H1 (cell line): ENCODE measurements around the gene TBC1D30. TPM values are rescaled to one million over a fixed set of nuclear protein-coding genes. Genes with fewer than 3 reads are reported as not detected.

Source experiments
- CTCF ChIA-PET: fragments of 300-600 bp; sonication (Branson Sonifier 250); formaldehyde crosslinking; loops from one replicate; lab custom pipeline; 2021; ENCODE audit not compliant: partially characterized antibody; lab: Charles Lee
- POLR2A ChIA-PET: fragments of 300-600 bp; sonication (Branson Sonifier 250); formaldehyde crosslinking; loops from one replicate; lab custom pipeline; 2021; ENCODE audit warnings: inconsistent platforms; ENCODE audit not compliant: partially characterized antibody; lab: Charles Lee
- DNase-seq, 2 experiments: peaks; one replicate each; pipeline versions ENCODE4 v3.0.0 to v3.0.0-alpha.2; 2010 to 2022; ENCODE audit warnings: low spot score in 2 of 2, low read depth in 1 of 2, mixed read lengths in 1 of 2
- FAIRE-seq: peaks from 2 replicates; lab custom pipeline; 2011; peaks lifted over from hg19 to GRCh38; lab: Jason Lieb, UNC
- H2AFZ ChIP-seq: 2 replicates; pipeline ENCODE4 v1.8.1; 2012; ENCODE audit warnings: low read length, inconsistent platforms
- H2AK5ac ChIP-seq: 2 replicates; pipeline ENCODE4 v1.6.1; 2013; ENCODE audit warnings: low read depth, low read length
- H2BK120ac ChIP-seq: replicated peaks from 2 replicates; pipeline ENCODE3; 2013; ENCODE audit warnings: low read depth, low read length, inconsistent platforms
- H2BK12ac ChIP-seq: 2 replicates; pipeline ENCODE4 v1.6.1; 2013; ENCODE audit warnings: low read depth, low read length
- H2BK15ac ChIP-seq: 2 replicates; pipeline ENCODE4 v1.6.1; 2013; ENCODE audit warnings: low read length
- H2BK20ac ChIP-seq: 2 replicates; pipeline ENCODE4 v1.6.1; 2013; ENCODE audit warnings: low read length
- H2BK5ac ChIP-seq: 2 replicates; pipeline ENCODE4 v1.6.1; 2013; ENCODE audit warnings: low read depth, low read length
- H3K14ac ChIP-seq: 2 replicates; pipeline ENCODE4 v1.6.1; 2013; ENCODE audit warnings: inconsistent platforms; ENCODE audit not compliant: insufficient read length
- H3K18ac ChIP-seq: 2 replicates; pipeline ENCODE4 v1.6.1; 2013; ENCODE audit warnings: low read length; ENCODE audit errors: extremely low read depth
- H3K23ac ChIP-seq: 2 replicates; pipeline ENCODE4 v1.6.1; 2013; ENCODE audit warnings: inconsistent platforms; ENCODE audit not compliant: insufficient read length
- H3K23me2 ChIP-seq: 2 replicates; pipeline ENCODE4 v1.6.1; 2013; ENCODE audit warnings: low read depth, low read length
- H3K27ac ChIP-seq: 2 replicates; pipeline ENCODE4 v1.6.1; 2011; ENCODE audit warnings: low read depth, low read length, inconsistent platforms
- H3K27me3 ChIP-seq, 4 experiments: replicated peaks in 1 of 4; 1 replicate in 1 of 4; 2 replicates in 3 of 4; pipeline versions ENCODE4 v1.6.1 to v1.8.1; 2011 to 2013; ENCODE audit warnings: low read length in 3 of 4, mild to moderate bottlenecking in 3 of 4, inconsistent platforms in 2 of 4, mixed read lengths in 2 of 4, moderate library complexity in 1 of 4; ENCODE audit not compliant: control insufficient read depth in 3 of 4, insufficient read depth in 3 of 4; ENCODE audit errors: extremely low read depth in 1 of 4
- H3K36me3 ChIP-seq, 4 experiments: 2 replicates each; pipeline versions ENCODE4 v1.6.1 to v1.8.1; 2011 to 2013; ENCODE audit warnings: mild to moderate bottlenecking in 4 of 4, low read length in 3 of 4, moderate library complexity in 2 of 4, control low read depth in 1 of 4, inconsistent platforms in 1 of 4; ENCODE audit not compliant: insufficient read depth in 4 of 4, control insufficient read depth in 2 of 4
- H3K4ac ChIP-seq: replicated peaks from 2 replicates; pipeline ENCODE3; 2013; ENCODE audit warnings: low read length, low read depth, mixed read lengths, inconsistent platforms; ENCODE audit not compliant: insufficient read length
- H3K4me1 ChIP-seq, 4 experiments: replicated peaks in 1 of 4; 1 replicate in 1 of 4; 2 replicates in 3 of 4; pipeline versions ENCODE4 v1.6.1 to v1.8.1; 2011 to 2013; ENCODE audit warnings: low read length in 3 of 4, inconsistent platforms in 2 of 4, mixed read lengths in 1 of 4; ENCODE audit not compliant: insufficient read depth in 4 of 4, control insufficient read depth in 3 of 4
- H3K4me2 ChIP-seq, 2 experiments: 2 replicates each; pipeline versions ENCODE4 v1.6.1 to v1.8.1; 2011 to 2013; ENCODE audit warnings: low read depth in 2 of 2, low read length in 2 of 2, control low read depth in 1 of 2, inconsistent platforms in 1 of 2, mild to moderate bottlenecking in 1 of 2; ENCODE audit not compliant: insufficient read depth in 1 of 2
- H3K4me3 ChIP-seq, 4 experiments: fragments of 200-600, 300-600 bp in 1 of 4; sonication (generic), shearing (Covaris generic), sonication (Bioruptor Twin) in 1 of 4; 2 replicates each; pipeline versions ENCODE4 v1.5.1 to v1.8.1; 2011 to 2016; ENCODE audit warnings: low read length in 4 of 4, low read depth in 3 of 4, control low read depth in 2 of 4, inconsistent platforms in 2 of 4, mild to moderate bottlenecking in 2 of 4, mixed read lengths in 1 of 4, moderate library complexity in 1 of 4; ENCODE audit not compliant: insufficient read depth in 2 of 4; ENCODE audit errors: extremely low read depth in 1 of 4
- H3K56ac ChIP-seq: replicated peaks from 2 replicates; pipeline ENCODE3; 2013; ENCODE audit warnings: low read depth, mild to moderate bottlenecking, mixed read lengths, low read length, inconsistent platforms; ENCODE audit not compliant: insufficient read length
- H3K79me1 ChIP-seq: 2 replicates; pipeline ENCODE4 v1.6.1; 2013; ENCODE audit warnings: low read depth, low read length, control low read depth
- H3K79me2 ChIP-seq, 2 experiments: 2 replicates each; pipeline versions ENCODE4 v1.6.1 to v1.8.1; 2012 to 2013; ENCODE audit warnings: low read length in 2 of 2, mild to moderate bottlenecking in 2 of 2, inconsistent platforms in 1 of 2; ENCODE audit not compliant: insufficient read depth in 2 of 2, control insufficient read depth in 1 of 2
- H3K9ac ChIP-seq, 4 experiments: replicated peaks in 1 of 4; 1 replicate in 1 of 4; 2 replicates in 3 of 4; pipeline versions ENCODE4 v1.6.1 to v1.8.1; 2011 to 2013; ENCODE audit warnings: low read depth in 3 of 4, low read length in 3 of 4, control low read depth in 2 of 4, mild to moderate bottlenecking in 2 of 4, moderate library complexity in 2 of 4, inconsistent platforms in 1 of 4; ENCODE audit errors: extremely low read depth in 1 of 4
- H3K9me3 ChIP-seq, 2 experiments: 2 replicates each; pipeline versions ENCODE4 v1.6.1 to v1.8.1; 2012 to 2013; ENCODE audit warnings: mild to moderate bottlenecking in 2 of 2, moderate library complexity in 2 of 2, control low read depth in 1 of 2, inconsistent platforms in 1 of 2, low read depth in 1 of 2, low read length in 1 of 2, mixed read lengths in 1 of 2; ENCODE audit not compliant: insufficient read depth in 2 of 2
- H4K20me1 ChIP-seq, 2 experiments: replicated peaks in 1 of 2; 2 replicates each; pipeline versions ENCODE3 to v1.8.1; 2011 to 2013; ENCODE audit warnings: inconsistent platforms in 2 of 2, low read length in 2 of 2, mild to moderate bottlenecking in 1 of 2; ENCODE audit not compliant: insufficient read depth in 2 of 2, control insufficient read depth in 1 of 2
- H4K5ac ChIP-seq: 2 replicates; pipeline ENCODE4 v1.6.1; 2013; ENCODE audit warnings: low read length, low read depth, mixed read lengths, inconsistent platforms; ENCODE audit not compliant: insufficient read length
- H4K8ac ChIP-seq: 2 replicates; pipeline ENCODE4 v1.8.0; 2013; ENCODE audit warnings: mild to moderate bottlenecking, moderate library complexity, low read length, inconsistent platforms; ENCODE audit not compliant: insufficient read depth; ENCODE audit errors: extremely low read depth
- H4K91ac ChIP-seq: replicated peaks from 2 replicates; pipeline ENCODE3; 2013; ENCODE audit warnings: low read length, mixed read lengths, inconsistent platforms; ENCODE audit not compliant: insufficient read length
- MAX ChIP-seq: IDR thresholded peaks from 2 replicates; pipeline ENCODE4 v1.6.1; 2012; ENCODE audit warnings: inconsistent platforms
- RXRA ChIP-seq: IDR thresholded peaks from 2 replicates; pipeline ENCODE4 v1.6.1; 2011; ENCODE audit warnings: low read depth, mild to moderate bottlenecking, low read length, moderate library complexity; ENCODE audit not compliant: insufficient read depth
- WGBS, 2 experiments: shearing (Covaris generic) in 1 of 2; methylation state at CpG; one replicate each; pipeline versions ENCODE4 v1.1.6 to v1.1.7; 2013 to 2015; ENCODE audit warnings: low lambda C conversion rate in 2 of 2, mixed read lengths in 2 of 2, inconsistent platforms in 1 of 2, low coverage in 1 of 2, missing lambda C conversion rate in 1 of 2; ENCODE audit not compliant: insufficient replicate concordance in 2 of 2, insufficient coverage in 1 of 2, insufficient read length in 1 of 2; ENCODE audit errors: extremely low coverage in 1 of 2, missing lambda C conversion rate in 1 of 2; 5-methylcytosine and 5-hydroxymethylcytosine counted together
- polyA plus RNA-seq, 7 experiments: library from polyadenylated mRNA; depleted of rRNA in 3 of 7; stranded (reverse) in 5 of 7; unstranded in 2 of 7; fragments of >200 nt in 5 of 7; fragments of 200-250 nt in 2 of 7; gene quantifications; 1 replicate in 5 of 7; 2 replicates in 1 of 7; 4 replicates in 1 of 7; pipeline versions ENCODE4 v1.2.1 to v1.2.3, GENCODE V29; 2011 to 2013; ENCODE audit warnings: missing spikeins in 2 of 7, mixed read lengths in 2 of 7
- total RNA-seq: library from RNA; stranded (reverse); fragmentation: NEBNext Ultra II Directional; extraction: Animal tissue kit (Norgen Biotek cat#: 25700); gene quantifications from 2 replicates; pipeline ENCODE4 v1.2.1, GENCODE V29; 2021

Gene TBC1D30
- total and polyA plus RNA-seq, 2 of the 8 experiments (the other 6 are each of a cell fraction or from before 2014, with no cell fraction given), result 2.8 to 5.5 TPM

GRCh38 chr12:64779354-64779974, 45.0 kb upstream of the TBC1D30 start:
- H3K4me2 ChIP-seq, result peak overlapping the region in 1 of 2 experiments; percentile 88; a peak in 1 of 4 replicates
- no peak overlapping the region for H3K14ac ChIP-seq
- no peak for TF ChIP-seq MAX
- TF ChIP-seq RXRA, result no peak
- H2BK120ac ChIP-seq, result no peak overlapping the region
- no peaks in the 10 kb centered on the region for H3K79me2 ChIP-seq
- peaks cover 0 to 6% (median 2%) of the 10 kb centered on the region in 4 experiments; a peak in 2 of 7 replicates for H3K4me1 ChIP-seq
- no peak overlapping the region for H2AK5ac ChIP-seq
- no peak overlapping the region for H3K56ac ChIP-seq
- H3K27me3 ChIP-seq, result peaks cover 2 to 34% (median 22%) of the 10 kb centered on the region in 4 experiments
- H2BK15ac ChIP-seq, result no peak overlapping the region
- H3K27ac ChIP-seq, result no peak overlapping the region
- H3K4ac ChIP-seq, result no peak overlapping the region
- no peak overlapping the region for H3K4me3 ChIP-seq
- H4K8ac ChIP-seq, result no peak overlapping the region
- H3K23ac ChIP-seq, result no peak overlapping the region
- H2AFZ ChIP-seq, result no peak overlapping the region
- H3K9me3 ChIP-seq, result 0 out of 4 replicates have a peak, but pooled peaks cover 0 to 2% of the 10 kb centered on the region in 2 experiments
- WGBS, 2 experiments, result 89% methylated on average over 10 of the region's 10 CpGs; no CpG with 5 or more reads in 1 of the 2 experiments
- H3K79me1 ChIP-seq, result no peaks in the 10 kb centered on the region
- H4K5ac ChIP-seq, result no peak overlapping the region
- FAIRE-seq (no peak), DNase-seq (no peak)
- H2BK5ac ChIP-seq, result no peak overlapping the region
- no peak overlapping the region for H4K91ac ChIP-seq
- POLR2A ChIA-PET, result interaction anchor here (0.7 to 1.3 kb wide), 2 partner anchors 40 to 390 kb away, joined by 3 to 4 read pairs; partner anchors contain the start of gene LEMD3
- H4K20me1 ChIP-seq, result peaks cover 0 to 2% of the 10 kb centered on the region in 2 experiments
- no peak overlapping the region for H3K9ac ChIP-seq
- no peak overlapping the region for H2BK12ac ChIP-seq
- H3K36me3 ChIP-seq, result no peaks in the 10 kb centered on the region
- H3K18ac ChIP-seq, result no peak overlapping the region
- H3K23me2 ChIP-seq, result peaks cover 13% of the 10 kb centered on the region; the same call in 1 of the 2 replicates
- no peak overlapping the region for H2BK20ac ChIP-seq
- CTCF ChIA-PET, result interaction anchor here (0.9 to 4.0 kb wide), 4 partner anchors 9 to 1366 kb away, joined by 3 to 34 read pairs (median 3); no protein-coding TSS in a partner anchor
